Adrenal gland (tissue), 12 donors: ENCODE measurements around the gene YIPF6. TPM values are rescaled to one million over a fixed set of nuclear protein-coding genes. Genes with fewer than 3 reads are reported as not detected.

ENCODE experiments used
- DNase-seq, 7 donors: peaks; one replicate each; pipeline ENCODE4 v3.0.0-alpha.2; 2019 to 2020
- H3K27ac ChIP-seq, 5 donors: fragments of 200-600 bp; sonication (generic) in 4 of 5; 1 replicate in 3 of 5; 2 replicates in 2 of 5; pipeline versions ENCODE4 v1.5.1 to v1.8.0; 2016 to 2020; ENCODE audit warnings: mild to moderate bottlenecking in 1 of 5
- H3K27me3 ChIP-seq: fragments of 200-600 bp; 2 replicates; pipeline ENCODE4 v1.8.0; 2021
- H3K36me3 ChIP-seq, 2 donors: fragments of 200-600 bp; replicated peaks in 1 of 2; 1 replicate in 1 of 2; 2 replicates in 1 of 2; pipeline versions ENCODE4 v1.5.1 to v1.8.0; 2018 to 2022
- H3K4me1 ChIP-seq, 2 donors: fragments of 200-600 bp; replicated peaks in 1 of 2; 1 replicate in 1 of 2; 2 replicates in 1 of 2; pipeline versions ENCODE4 v1.5.1 to v1.8.0; 2018 to 2021
- H3K4me3 ChIP-seq, 4 donors: fragments of 200-600 bp; sonication (generic) in 3 of 4; one replicate each; pipeline ENCODE4 v1.5.1; 2016 to 2018
- H3K9me3 ChIP-seq, 3 donors: fragments of 200-600 bp; sonication (generic) in 1 of 3; replicated peaks in 1 of 3; 1 replicate in 2 of 3; 2 replicates in 1 of 3; pipeline versions ENCODE4 v1.5.1 to v1.8.0; 2016 to 2021
- CTCF ChIP-seq, 6 experiments: fragments of 450-650 bp in 4 of 6; fragments of 200-600 bp in 2 of 6; sonication (generic) in 1 of 6; IDR thresholded peaks; 1 replicate in 5 of 6; 2 replicates in 1 of 6; pipeline versions ENCODE4 v1.5.1 to v1.8.0; 2016 to 2021; ENCODE audit warnings: antibody characterized with exemption in 6 of 6, mild to moderate bottlenecking in 2 of 6, moderate library complexity in 1 of 6
- POLR2A ChIP-seq, 2 donors: fragments of 450-650 bp; IDR thresholded peaks; one replicate each; pipeline ENCODE4 v1.6.1; 2017; ENCODE audit warnings: antibody characterized with exemption in 2 of 2, mild to moderate bottlenecking in 2 of 2, moderate library complexity in 1 of 2
- WGBS, 4 donors: extraction: QIAGEN DNeasy Blood & Tissue Kit in 2 of 4; methylation state at CpG; one replicate each; pipeline versions ENCODE4 v1.1.5 to v1.1.7; 2013 to 2017; 5-methylcytosine and 5-hydroxymethylcytosine counted together
- intact Hi-C, 2 donors: fragments of 100-400 bp; cut with DNase I; formaldehyde crosslinking; loops; one replicate each; pipeline versions ENCODE4 v1.14.1 to v1.15.0; 2022 to 2023
- polyA plus RNA-seq, 3 donors: library from polyadenylated mRNA; stranded (reverse); fragments of 200-250 nt in 2 of 3; fragments of 350-450 nt in 1 of 3; fragmentation: Illumina TruSeq in 1 of 3; extraction: RNeasy Lipid Tissue Mini Kit (QIAGEN cat#74804) in 1 of 3; gene quantifications; one replicate each; pipeline ENCODE4 v1.2.3, GENCODE V29; 2013 to 2014
- total RNA-seq, 9 donors: library from RNA; depleted of rRNA in 4 of 9; stranded (reverse); fragments of >200 nt in 4 of 9; fragments of 120-200 nt in 1 of 9; fragmentation: NEBNext Ultra II Directional in 1 of 9; extraction: Animal tissue kit (Norgen Biotek cat#: 25700) in 1 of 9; gene quantifications; one replicate each; pipeline versions ENCODE4 v1.1.0 to v1.2.4, GENCODE V29; 2013 to 2023
- donor health status: healthy with polysubstance abuse.
- donor health status: Bipolar disorder and iron deficiency.
- donor health status: DM: yes; HTN: yes; CAD: no.
- donor health status: DM: no; HTN: no; CAD: no.
- donor health status: DM: no; HTN: no; CAD: no.
- donor health status: DM: yes; HTN: yes; CAD: no.

Gene YIPF6
- total and polyA plus RNA-seq, 12 donors: 5.9 to 60.3 (median 36.0) TPM

GRCh38 chrX:68532831-68533533 lies 34.1 kb downstream of the YIPF6 start:
- H3K9me3 ChIP-seq: no peaks in the 10 kb centered on the region
- H3K36me3 ChIP-seq: no peaks in the 10 kb centered on the region
- no peak for TF ChIP-seq CTCF (IDR thresholded peaks at IDR 0.05)
- no peak overlapping the region for H3K27ac ChIP-seq
- intact Hi-C loops: no loop called here
- no peak overlapping the region for H3K4me3 ChIP-seq
- H3K27me3 ChIP-seq: peaks cover 6% of the 10 kb centered on the region
- no peak for DNase-seq
- 54 to 89% (median 77%) methylated on average over 1 of the region's 1 CpG for whole genome bisulfite sequencing, 4 donors
- no peaks in the 10 kb centered on the region for H3K4me1 ChIP-seq

- Histone ChIP-seq H3K27ac (no peak overlapping the region), H3K36me3 (no peaks in the 10 kb centered on the region), H3K4me1 (no peaks in the 10 kb centered on the region), H3K9me3 (no peaks in the 10 kb centered on the region), H3K4me3 (no peak overlapping the region), H3K27me3 (peaks cover 6% of the 10 kb centered on the region)
- WGBS, 4 donors: 65 to 87% (median 80%) methylated on average over 2 of the region's 2 CpGs
- intact Hi-C loops: no loop called here
- TF ChIP-seq POLR2A (IDR thresholded peaks at IDR 0.05): no peak
- TF ChIP-seq CTCF (IDR thresholded peaks at IDR 0.05): no peak
- no peak for DNase-seq
Observed at GRCh38 chrX:68533656-68534055, 34.8 kb downstream of the YIPF6 start.

GRCh38 chrX:68534691-68535090 lies 35.8 kb downstream of the YIPF6 start:
- Histone ChIP-seq H3K4me1 (no peaks in the 10 kb centered on the region), H3K4me3 (no peak overlapping the region), H3K9me3 (no peaks in the 10 kb centered on the region), H3K27ac (no peak overlapping the region), H3K36me3 (no peaks in the 10 kb centered on the region), H3K27me3 (peaks cover 4% of the 10 kb centered on the region)
- no peak for DNase-seq
- intact Hi-C loops: no loop called here
- 78 to 93% (median 86%) methylated on average over 4 of the region's 4 CpGs for WGBS, 4 donors
- no peak for TF ChIP-seq CTCF (IDR thresholded peaks at IDR 0.05)
- no peak for TF ChIP-seq POLR2A (IDR thresholded peaks at IDR 0.05)

- H3K4me1 ChIP-seq: no peaks in the 10 kb centered on the region
- no peak overlapping the region for H3K27ac ChIP-seq
- H3K9me3 ChIP-seq: no peaks in the 10 kb centered on the region
- no peak for DNase-seq
- no peaks in the 10 kb centered on the region for H3K36me3 ChIP-seq
- peaks cover 4% of the 10 kb centered on the region for H3K27me3 ChIP-seq
- intact Hi-C loops: no loop called here
- TF ChIP-seq POLR2A (IDR thresholded peaks at IDR 0.05) (no peak), CTCF (IDR thresholded peaks at IDR 0.05) (no peak)
- 85 to 96% (median 91%) methylated on average over 1 of the region's 1 CpG for WGBS, 4 donors
- no peak overlapping the region for H3K4me3 ChIP-seq
Observed at GRCh38 chrX:68536429-68536828, 37.6 kb downstream of the YIPF6 start.
